ENCODE measurements around the gene RABGGTA.

Gene RABGGTA

GRCh38 chr14:24300326-24300980 lies 29.1 kb upstream of the RABGGTA start:
- DNase-seq = no peak

GRCh38 chr14:24299255-24300191 lies 28.1 kb upstream of the RABGGTA start, which contains the start of the genes DHRS1 and NOP9:
TSS of gene DHRS1 (minus strand) at chr14:24299780. CDS start at chr14:24299106, 674 bp downstream.
TSS of gene NOP9 (plus strand) at chr14:24299850. CDS start at chr14:24299955, 105 bp downstream.
- DNase-seq = peak; percentile 98

GRCh38 chr14:24298892-24299254 lies 27.5 kb upstream of the RABGGTA start:
- no peak for DNase-seq

- DNase-seq = no peak
These were observed 26.0 kb upstream of the RABGGTA start for GRCh38 chr14:24297190-24297964.

- peak; percentile 78 for DNase-seq
These were observed 25.2 kb upstream of the RABGGTA start for GRCh38 chr14:24296341-24297157.

GRCh38 chr14:24293525-24293924 lies 22.1 kb upstream of the RABGGTA start:
- no peak for DNase-seq

GRCh38 chr14:24292118-24292807 lies 20.9 kb upstream of the RABGGTA start:
- no peak for DNase-seq

GRCh38 chr14:24291446-24292117 lies 20.2 kb upstream of the RABGGTA start:
- DNase-seq = no peak

- DNase-seq = no peak
These were observed 19.3 kb upstream of the RABGGTA start for GRCh38 chr14:24290746-24291145.

GRCh38 chr14:24289649-24290280 lies 18.4 kb upstream of the RABGGTA start:
- peak; percentile 81 for DNase-seq

GRCh38 chr14:24286996-24287395 lies 15.6 kb upstream of the RABGGTA start:
- DNase-seq = no peak

- DNase-seq = no peak
These were observed 14.0 kb upstream of the RABGGTA start for GRCh38 chr14:24285351-24285750.

- DNase-seq = no peak
These were observed 13.2 kb upstream of the RABGGTA start for GRCh38 chr14:24284501-24285035.

GRCh38 chr14:24283796-24284460 lies 12.5 kb upstream of the RABGGTA start:
- DNase-seq = no peak

GRCh38 chr14:24282736-24283135 lies 11.3 kb upstream of the RABGGTA start:
- DNase-seq = no peak

- no peak for DNase-seq
These were observed 10.2 kb upstream of the RABGGTA start for GRCh38 chr14:24281636-24282035.

GRCh38 chr14:24280797-24281460 lies 9.5 kb upstream of the RABGGTA start:
- no peak for DNase-seq

GRCh38 chr14:24279301-24280186 lies 8.1 kb upstream of the RABGGTA start:
- peak; percentile 63 for DNase-seq
